OCI-LY3 (cell line): ENCODE results near the gene MYL11.

Source experiments
- H2AFZ ChIP-seq: fragments of 200-600, 300-600 bp; shearing (Covaris generic); 2 replicates; pipeline ENCODE4 v1.6.0; 2014; ENCODE audit warnings: antibody characterized with exemption, low read depth, low read length
- H3K27ac ChIP-seq: fragments of 200-600, 300-600 bp; sonication (generic); 2 replicates; pipeline ENCODE4 v1.5.1; 2014; ENCODE audit warnings: mild to moderate bottlenecking, low read length, moderate library complexity, mixed read lengths
- H3K27me3 ChIP-seq: fragments of 200-600, 300-600 bp; sonication (generic); 2 replicates; pipeline ENCODE4 v1.6.1; 2014; ENCODE audit warnings: low read depth, low read length, mixed read lengths
- H3K36me3 ChIP-seq: fragments of 200-600, 300-600 bp; sonication (generic); replicated peaks from 2 replicates; pipeline ENCODE3; 2014; ENCODE audit warnings: low read depth, low read length, mixed read lengths
- H3K4me1 ChIP-seq: fragments of 300-600, 200-600 bp; sonication (generic); 2 replicates; pipeline ENCODE4 v1.6.1; 2014; ENCODE audit warnings: low read length, mixed read lengths
- H3K4me2 ChIP-seq: fragments of 200-600, 300-600 bp; sonication (generic); 2 replicates; pipeline ENCODE4 v1.6.1; 2014; ENCODE audit warnings: low read length, mixed read lengths
- H3K4me3 ChIP-seq: fragments of 300-600, 200-600 bp; sonication (generic); 2 replicates; pipeline ENCODE4 v1.5.1; 2014; ENCODE audit warnings: antibody characterized with exemption, mild to moderate bottlenecking, low read length, moderate library complexity
- H3K79me2 ChIP-seq: fragments of 300-600, 200-600 bp; shearing (Covaris generic); 2 replicates; pipeline ENCODE4 v1.6.1; 2014; ENCODE audit warnings: mild to moderate bottlenecking, low read length, mixed read lengths
- H3K9ac ChIP-seq: fragments of 300-600, 200-600 bp; shearing (Covaris generic); 2 replicates; pipeline ENCODE4 v1.6.0; 2014; ENCODE audit warnings: mild to moderate bottlenecking, low read length, moderate library complexity
- H3K9me3 ChIP-seq: fragments of 200-600, 300-600 bp; shearing (Covaris generic); 2 replicates; pipeline ENCODE4 v1.6.1; 2014; ENCODE audit warnings: low read length, mixed read lengths; ENCODE audit not compliant: insufficient read depth
- H4K20me1 ChIP-seq: fragments of 200-600, 300-600 bp; sonication (generic); 2 replicates; pipeline ENCODE4 v1.6.1; 2016; ENCODE audit warnings: low read length, mixed read lengths; ENCODE audit not compliant: insufficient read depth
- EZH2phosphoT487 ChIP-seq: fragments of 200-600 bp; shearing (Covaris generic); IDR thresholded peaks from 2 replicates; pipeline ENCODE4 v1.6.1; 2018; ENCODE audit warnings: antibody characterized with exemption, mixed run types, low read depth
- TF ChIP-seq, protein P1 (sequence below): fragments of 200-600, 300-600 bp; sonication (generic); IDR thresholded peaks from 2 replicates; pipeline ENCODE4 v1.5.1; 2014; ENCODE audit warnings: antibody characterized with exemption, low read length, low read depth

The MYL11 gene

DNA sequence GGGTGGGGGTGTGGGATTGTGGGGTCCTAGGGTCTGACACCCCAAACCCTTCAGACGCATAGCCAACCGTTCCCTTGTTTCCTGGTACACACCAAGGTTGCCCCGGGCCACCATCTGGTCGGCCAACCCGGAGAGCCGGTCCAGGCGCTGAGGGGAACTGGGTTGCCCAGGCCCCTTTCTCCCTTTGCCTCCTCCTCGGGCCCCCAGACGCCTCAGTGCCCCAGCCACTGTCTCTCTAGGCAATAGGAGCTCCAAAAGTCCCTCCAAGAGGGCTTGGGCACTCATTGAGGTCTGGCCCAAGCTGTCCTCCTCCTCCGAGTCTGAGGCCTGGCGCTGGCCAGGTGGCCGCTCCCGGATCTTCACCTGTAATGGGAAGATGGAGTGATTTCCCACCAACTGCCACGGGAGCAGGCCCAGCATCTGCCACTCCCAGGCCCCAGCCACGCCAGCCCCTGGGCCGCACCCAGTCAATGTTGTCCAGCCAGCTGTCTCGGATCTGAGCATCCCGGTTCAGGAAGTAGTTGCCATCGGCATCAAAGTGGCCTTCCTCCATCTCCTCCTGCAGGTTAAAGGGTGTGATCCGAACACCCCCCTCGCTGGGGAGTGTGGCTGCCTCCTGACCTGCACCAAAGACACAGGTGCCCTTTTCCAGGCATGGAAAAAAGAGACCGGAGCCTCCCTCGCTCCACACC is 21.0 kb upstream of the MYL11 start:
- TF ChIP-seq, protein P1, sequence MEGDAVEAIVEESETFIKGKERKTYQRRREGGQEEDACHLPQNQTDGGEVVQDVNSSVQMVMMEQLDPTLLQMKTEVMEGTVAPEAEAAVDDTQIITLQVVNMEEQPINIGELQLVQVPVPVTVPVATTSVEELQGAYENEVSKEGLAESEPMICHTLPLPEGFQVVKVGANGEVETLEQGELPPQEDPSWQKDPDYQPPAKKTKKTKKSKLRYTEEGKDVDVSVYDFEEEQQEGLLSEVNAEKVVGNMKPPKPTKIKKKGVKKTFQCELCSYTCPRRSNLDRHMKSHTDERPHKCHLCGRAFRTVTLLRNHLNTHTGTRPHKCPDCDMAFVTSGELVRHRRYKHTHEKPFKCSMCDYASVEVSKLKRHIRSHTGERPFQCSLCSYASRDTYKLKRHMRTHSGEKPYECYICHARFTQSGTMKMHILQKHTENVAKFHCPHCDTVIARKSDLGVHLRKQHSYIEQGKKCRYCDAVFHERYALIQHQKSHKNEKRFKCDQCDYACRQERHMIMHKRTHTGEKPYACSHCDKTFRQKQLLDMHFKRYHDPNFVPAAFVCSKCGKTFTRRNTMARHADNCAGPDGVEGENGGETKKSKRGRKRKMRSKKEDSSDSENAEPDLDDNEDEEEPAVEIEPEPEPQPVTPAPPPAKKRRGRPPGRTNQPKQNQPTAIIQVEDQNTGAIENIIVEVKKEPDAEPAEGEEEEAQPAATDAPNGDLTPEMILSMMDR: no peak
- TF ChIP-seq EZH2phosphoT487: no peak
- no peaks in the 10 kb centered on the region for H3K9me3 ChIP-seq
- H2AFZ ChIP-seq: no peak overlapping the region
- peaks cover 24% of the 10 kb centered on the region for H3K4me1 ChIP-seq
- no peaks in the 10 kb centered on the region for H4K20me1 ChIP-seq
- peak overlapping the region; percentile 96 for H3K4me3 ChIP-seq
- no peak overlapping the region for H3K27ac ChIP-seq
- H3K79me2 ChIP-seq: peaks cover 19% of the 10 kb centered on the region
- peak overlapping the region; percentile 85 for H3K4me2 ChIP-seq
- H3K9ac ChIP-seq: peak overlapping the region; percentile 89; the same call in 1 of the 2 replicates
- peaks cover 28% of the 10 kb centered on the region for H3K36me3 ChIP-seq
- no peaks in the 10 kb centered on the region for H3K27me3 ChIP-seq

DNA sequence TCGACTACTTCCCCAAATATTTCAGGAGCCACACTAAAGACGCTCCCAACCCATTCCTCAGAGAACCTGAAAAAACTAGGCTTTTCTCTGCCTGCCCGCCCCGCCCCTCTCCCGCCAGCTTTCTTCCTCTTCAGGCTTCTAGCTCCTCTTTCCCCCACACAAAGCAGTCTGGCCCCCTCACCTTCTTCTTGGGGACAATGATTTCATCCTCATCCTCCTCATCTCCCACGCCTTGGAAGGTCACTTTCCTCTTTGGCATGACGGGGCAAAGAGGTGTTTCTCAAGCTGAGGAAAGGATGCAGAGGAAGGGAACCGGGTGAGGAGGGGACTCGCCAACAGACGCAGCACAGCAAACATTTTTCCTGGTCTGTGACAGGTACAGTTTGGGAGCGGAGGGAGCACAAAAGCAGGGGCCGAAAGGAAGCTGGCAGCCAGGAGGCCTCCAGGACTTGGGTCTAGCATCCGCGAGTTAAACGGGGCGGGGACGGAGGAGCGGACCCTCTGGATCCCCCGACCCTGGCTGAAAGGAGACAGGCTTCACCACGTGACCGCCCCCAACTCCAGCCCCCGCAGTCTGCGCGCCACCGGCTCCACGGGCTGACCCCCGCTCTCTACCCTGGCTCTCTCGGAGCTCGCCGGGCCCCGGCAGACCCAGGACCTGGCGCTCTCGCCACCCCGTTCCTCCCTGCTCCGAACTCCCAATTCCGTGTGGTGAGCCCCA is 20.0 kb upstream of the MYL11 start:
- Histone ChIP-seq H4K20me1 (no peaks in the 10 kb centered on the region), H3K9ac (peak overlapping the region; percentile 89), H3K27me3 (no peaks in the 10 kb centered on the region), H3K27ac (peak overlapping the region; percentile 52), H3K9me3 (no peaks in the 10 kb centered on the region), H3K36me3 (peaks cover 36% of the 10 kb centered on the region), H2AFZ (peak overlapping the region; percentile 84; the same call in 1 of the 2 replicates), H3K4me1 (peaks cover 22% of the 10 kb centered on the region), H3K4me2 (peak overlapping the region; percentile 85), H3K4me3 (peak overlapping the region; percentile 96), H3K79me2 (peaks cover 19% of the 10 kb centered on the region)
- TF ChIP-seq, protein P1: no peak

DNA sequence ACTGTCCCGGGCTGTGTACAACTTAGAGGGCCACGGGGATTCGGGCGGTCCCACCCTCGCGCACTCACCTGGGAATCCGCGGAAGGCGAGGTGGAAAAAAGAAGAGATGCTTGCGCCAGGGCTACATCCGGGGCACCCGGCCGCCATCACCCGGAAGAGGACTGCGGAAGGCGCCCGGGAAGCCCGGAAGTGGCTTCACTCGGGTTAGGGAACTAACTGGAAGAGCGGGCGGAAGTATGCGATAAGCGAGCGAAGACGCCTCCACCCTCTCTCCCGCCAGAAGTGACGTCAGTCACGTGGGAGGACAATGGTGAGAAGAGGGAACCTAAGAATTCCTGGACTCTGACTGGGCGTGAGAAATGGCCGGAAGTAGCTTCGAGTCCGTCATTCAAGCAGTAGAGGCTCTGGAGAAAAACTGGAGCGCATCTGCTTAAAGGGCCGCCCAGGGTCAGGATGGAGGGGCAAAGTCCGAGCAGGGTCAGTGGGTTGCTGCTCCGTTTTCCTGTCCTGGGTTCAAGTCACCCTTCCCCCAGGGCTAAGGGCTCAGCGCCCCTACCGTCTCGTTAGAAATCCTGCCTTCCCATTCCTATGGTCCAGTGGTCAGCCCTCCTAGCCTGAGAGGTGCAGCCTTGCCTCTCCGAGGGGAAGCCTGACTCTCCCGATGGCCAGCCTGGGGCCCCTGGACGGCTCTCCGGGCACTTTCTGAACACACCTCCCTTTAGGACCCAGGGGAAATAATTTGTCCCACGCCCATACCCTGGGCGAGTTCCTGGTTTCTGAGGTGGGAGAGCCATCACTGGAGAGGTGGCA is 19.3 kb upstream of the MYL11 start, which contains the start of gene CD2BP2:
CD2BP2 (minus strand) TSS at position 165 of the 810 bp plus-strand sequence. CDS start 627 bp downstream, outside the sequence.
- H3K4me3 ChIP-seq: peak within 1 kb of the TSS; percentile 96
- H3K9ac ChIP-seq: peak within 1 kb of the TSS; percentile 89
- H3K36me3 ChIP-seq: peaks cover 35% of the 10 kb centered on the region
- no peaks in the 10 kb centered on the region for H3K9me3 ChIP-seq
- no peaks in the 10 kb centered on the region for H3K27me3 ChIP-seq
- H3K4me1 ChIP-seq: peaks cover 15% of the 10 kb centered on the region
- peak within 1 kb of the TSS; percentile 75 for H3K27ac ChIP-seq
- peak within 1 kb of the TSS; percentile 84; the same call in 1 of the 2 replicates for H2AFZ ChIP-seq
- peak within 1 kb of the TSS; percentile 95 for H3K4me2 ChIP-seq
- TF ChIP-seq EZH2phosphoT487: no peak
- TF ChIP-seq, protein P1: no peak
- peaks cover 27% of the 10 kb centered on the region for H3K79me2 ChIP-seq
- H4K20me1 ChIP-seq: no peaks in the 10 kb centered on the region
